WTC11 (cell line): ENCODE measurements around the gene SLC44A5.
A peak's percentile ranks its signal among the peaks of the same experiment; 100 is the strongest.

ENCODE experiments used
- ETV6 ChIP-seq: sonication (generic); formaldehyde crosslinking; IDR thresholded peaks from 2 replicates; pipeline ENCODE4 v1.8.1; 2022; ENCODE audit warnings: mild to moderate bottlenecking, missing genetic modification reagents
- IRF2 ChIP-seq: sonication (generic); formaldehyde crosslinking; IDR thresholded peaks from 2 replicates; pipeline ENCODE4 v1.8.0; 2022; ENCODE audit warnings: low read depth, missing genetic modification reagents, borderline replicate concordance
- NFE2L1 ChIP-seq: sonication (generic); formaldehyde crosslinking; IDR thresholded peaks from 2 replicates; pipeline ENCODE4 v1.8.1; 2023; ENCODE audit warnings: missing genetic modification reagents
- NFYB ChIP-seq: sonication (generic); formaldehyde crosslinking; conservative IDR thresholded peaks from 2 replicates; pipeline ENCODE4 v1.8.0; 2022; ENCODE audit warnings: low read depth, missing genetic modification reagents
- SP1 ChIP-seq: sonication (generic); formaldehyde crosslinking; conservative IDR thresholded peaks from 2 replicates; pipeline ENCODE4 v1.8.1; 2022; ENCODE audit warnings: missing genetic modification reagents
- TEAD4 ChIP-seq: sonication (generic); formaldehyde crosslinking; IDR thresholded peaks from 2 replicates; pipeline ENCODE4 v1.8.0; 2022; ENCODE audit warnings: mild to moderate bottlenecking, missing genetic modification reagents
- ZNF396 ChIP-seq: fragments of 250-450 bp; sonication (Bioruptor Pico); IDR thresholded peaks from 2 replicates; pipeline ENCODE4 v1.8.0; 2021; ENCODE audit warnings: mild to moderate bottlenecking, moderate library complexity, borderline replicate concordance
- TF ChIP-seq, protein P1 (sequence below): fragments of 200-600 bp; IDR thresholded peaks from 2 replicates; pipeline ENCODE4 v1.8.0; 2022; ENCODE audit warnings: antibody characterized with exemption
- TF ChIP-seq, protein P2 (sequence below): sonication (generic); formaldehyde crosslinking; IDR thresholded peaks from 2 replicates; pipeline ENCODE4 v1.8.0; 2022; ENCODE audit warnings: missing genetic modification reagents
- TF ChIP-seq, protein P3 (sequence below): sonication (generic); formaldehyde crosslinking; IDR thresholded peaks from 2 replicates; pipeline ENCODE4 v1.8.1; 2023; ENCODE audit warnings: mild to moderate bottlenecking, missing genetic modification reagents, moderate library complexity
- TF ChIP-seq, protein P4 (sequence below): sonication (generic); formaldehyde crosslinking; IDR thresholded peaks from 2 replicates; pipeline ENCODE4 v1.8.0; 2022; ENCODE audit warnings: mild to moderate bottlenecking, missing genetic modification reagents
- TF ChIP-seq, protein P5 (sequence below): sonication (generic); formaldehyde crosslinking; IDR thresholded peaks from 2 replicates; pipeline ENCODE4 v1.8.1; 2022; ENCODE audit warnings: mild to moderate bottlenecking, moderate library complexity, missing genetic modification reagents
- TF ChIP-seq, protein P6 (sequence below): sonication (generic); formaldehyde crosslinking; IDR thresholded peaks from 2 replicates; pipeline ENCODE4 v1.8.1; 2022; ENCODE audit warnings: missing genetic modification reagents, borderline replicate concordance
- TF ChIP-seq, protein P7 (sequence below): sonication (generic); formaldehyde crosslinking; IDR thresholded peaks from 2 replicates; pipeline ENCODE4 v1.8.1; 2023; ENCODE audit warnings: mild to moderate bottlenecking, moderate library complexity, missing genetic modification reagents

DNA sequence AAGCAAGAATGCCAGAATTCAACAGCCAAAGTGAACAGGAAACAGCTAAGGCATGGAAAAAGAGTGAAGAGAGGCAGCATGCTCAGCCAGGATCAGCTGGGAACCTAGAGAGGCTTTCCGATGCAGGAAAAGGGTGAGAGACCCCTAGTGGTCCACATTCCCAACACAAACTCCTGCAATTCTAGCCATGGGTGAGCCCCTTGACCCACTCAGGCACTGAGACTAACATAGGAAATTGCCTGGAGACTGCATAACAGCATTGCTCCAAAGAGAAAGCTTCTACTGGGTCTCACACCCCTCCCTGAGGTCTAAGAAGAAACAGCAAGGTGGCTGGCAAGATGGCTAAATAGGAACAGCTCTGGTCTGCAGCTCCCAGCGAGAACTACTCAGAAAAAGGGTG is 353.5 kb downstream of the SLC44A5 start:
- TF ChIP-seq, protein P1, sequence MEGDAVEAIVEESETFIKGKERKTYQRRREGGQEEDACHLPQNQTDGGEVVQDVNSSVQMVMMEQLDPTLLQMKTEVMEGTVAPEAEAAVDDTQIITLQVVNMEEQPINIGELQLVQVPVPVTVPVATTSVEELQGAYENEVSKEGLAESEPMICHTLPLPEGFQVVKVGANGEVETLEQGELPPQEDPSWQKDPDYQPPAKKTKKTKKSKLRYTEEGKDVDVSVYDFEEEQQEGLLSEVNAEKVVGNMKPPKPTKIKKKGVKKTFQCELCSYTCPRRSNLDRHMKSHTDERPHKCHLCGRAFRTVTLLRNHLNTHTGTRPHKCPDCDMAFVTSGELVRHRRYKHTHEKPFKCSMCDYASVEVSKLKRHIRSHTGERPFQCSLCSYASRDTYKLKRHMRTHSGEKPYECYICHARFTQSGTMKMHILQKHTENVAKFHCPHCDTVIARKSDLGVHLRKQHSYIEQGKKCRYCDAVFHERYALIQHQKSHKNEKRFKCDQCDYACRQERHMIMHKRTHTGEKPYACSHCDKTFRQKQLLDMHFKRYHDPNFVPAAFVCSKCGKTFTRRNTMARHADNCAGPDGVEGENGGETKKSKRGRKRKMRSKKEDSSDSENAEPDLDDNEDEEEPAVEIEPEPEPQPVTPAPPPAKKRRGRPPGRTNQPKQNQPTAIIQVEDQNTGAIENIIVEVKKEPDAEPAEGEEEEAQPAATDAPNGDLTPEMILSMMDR, result peak; percentile 29; the same call in 1 of the 2 replicates
- TF ChIP-seq, protein P2, sequence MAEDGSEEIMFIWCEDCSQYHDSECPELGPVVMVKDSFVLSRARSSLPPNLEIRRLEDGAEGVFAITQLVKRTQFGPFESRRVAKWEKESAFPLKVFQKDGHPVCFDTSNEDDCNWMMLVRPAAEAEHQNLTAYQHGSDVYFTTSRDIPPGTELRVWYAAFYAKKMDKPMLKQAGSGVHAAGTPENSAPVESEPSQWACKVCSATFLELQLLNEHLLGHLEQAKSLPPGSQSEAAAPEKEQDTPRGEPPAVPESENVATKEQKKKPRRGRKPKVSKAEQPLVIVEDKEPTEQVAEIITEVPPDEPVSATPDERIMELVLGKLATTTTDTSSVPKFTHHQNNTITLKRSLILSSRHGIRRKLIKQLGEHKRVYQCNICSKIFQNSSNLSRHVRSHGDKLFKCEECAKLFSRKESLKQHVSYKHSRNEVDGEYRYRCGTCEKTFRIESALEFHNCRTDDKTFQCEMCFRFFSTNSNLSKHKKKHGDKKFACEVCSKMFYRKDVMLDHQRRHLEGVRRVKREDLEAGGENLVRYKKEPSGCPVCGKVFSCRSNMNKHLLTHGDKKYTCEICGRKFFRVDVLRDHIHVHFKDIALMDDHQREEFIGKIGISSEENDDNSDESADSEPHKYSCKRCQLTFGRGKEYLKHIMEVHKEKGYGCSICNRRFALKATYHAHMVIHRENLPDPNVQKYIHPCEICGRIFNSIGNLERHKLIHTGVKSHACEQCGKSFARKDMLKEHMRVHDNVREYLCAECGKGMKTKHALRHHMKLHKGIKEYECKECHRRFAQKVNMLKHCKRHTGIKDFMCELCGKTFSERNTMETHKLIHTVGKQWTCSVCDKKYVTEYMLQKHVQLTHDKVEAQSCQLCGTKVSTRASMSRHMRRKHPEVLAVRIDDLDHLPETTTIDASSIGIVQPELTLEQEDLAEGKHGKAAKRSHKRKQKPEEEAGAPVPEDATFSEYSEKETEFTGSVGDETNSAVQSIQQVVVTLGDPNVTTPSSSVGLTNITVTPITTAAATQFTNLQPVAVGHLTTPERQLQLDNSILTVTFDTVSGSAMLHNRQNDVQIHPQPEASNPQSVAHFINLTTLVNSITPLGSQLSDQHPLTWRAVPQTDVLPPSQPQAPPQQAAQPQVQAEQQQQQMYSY (CRISPR knock-in tag), result no peak
- TF ChIP-seq NFE2L1 (no peak), IRF2 (CRISPR knock-in tag) (no peak), TEAD4 (CRISPR knock-in tag) (no peak), NFYB (CRISPR knock-in tag) (no peak), SP1 (no peak), ETV6 (no peak), ZNF396 (CRISPR knock-in tag) (no peak)
- TF ChIP-seq, protein P3, sequence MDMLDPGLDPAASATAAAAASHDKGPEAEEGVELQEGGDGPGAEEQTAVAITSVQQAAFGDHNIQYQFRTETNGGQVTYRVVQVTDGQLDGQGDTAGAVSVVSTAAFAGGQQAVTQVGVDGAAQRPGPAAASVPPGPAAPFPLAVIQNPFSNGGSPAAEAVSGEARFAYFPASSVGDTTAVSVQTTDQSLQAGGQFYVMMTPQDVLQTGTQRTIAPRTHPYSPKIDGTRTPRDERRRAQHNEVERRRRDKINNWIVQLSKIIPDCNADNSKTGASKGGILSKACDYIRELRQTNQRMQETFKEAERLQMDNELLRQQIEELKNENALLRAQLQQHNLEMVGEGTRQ (CRISPR knock-in tag), result no peak
- TF ChIP-seq, protein P4, sequence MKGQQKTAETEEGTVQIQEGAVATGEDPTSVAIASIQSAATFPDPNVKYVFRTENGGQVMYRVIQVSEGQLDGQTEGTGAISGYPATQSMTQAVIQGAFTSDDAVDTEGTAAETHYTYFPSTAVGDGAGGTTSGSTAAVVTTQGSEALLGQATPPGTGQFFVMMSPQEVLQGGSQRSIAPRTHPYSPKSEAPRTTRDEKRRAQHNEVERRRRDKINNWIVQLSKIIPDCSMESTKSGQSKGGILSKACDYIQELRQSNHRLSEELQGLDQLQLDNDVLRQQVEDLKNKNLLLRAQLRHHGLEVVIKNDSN, result no peak
- TF ChIP-seq, protein P5, sequence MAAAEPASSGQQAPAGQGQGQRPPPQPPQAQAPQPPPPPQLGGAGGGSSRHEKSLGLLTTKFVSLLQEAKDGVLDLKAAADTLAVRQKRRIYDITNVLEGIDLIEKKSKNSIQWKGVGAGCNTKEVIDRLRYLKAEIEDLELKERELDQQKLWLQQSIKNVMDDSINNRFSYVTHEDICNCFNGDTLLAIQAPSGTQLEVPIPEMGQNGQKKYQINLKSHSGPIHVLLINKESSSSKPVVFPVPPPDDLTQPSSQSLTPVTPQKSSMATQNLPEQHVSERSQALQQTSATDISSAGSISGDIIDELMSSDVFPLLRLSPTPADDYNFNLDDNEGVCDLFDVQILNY (CRISPR knock-in tag), result no peak
- TF ChIP-seq, protein P6, sequence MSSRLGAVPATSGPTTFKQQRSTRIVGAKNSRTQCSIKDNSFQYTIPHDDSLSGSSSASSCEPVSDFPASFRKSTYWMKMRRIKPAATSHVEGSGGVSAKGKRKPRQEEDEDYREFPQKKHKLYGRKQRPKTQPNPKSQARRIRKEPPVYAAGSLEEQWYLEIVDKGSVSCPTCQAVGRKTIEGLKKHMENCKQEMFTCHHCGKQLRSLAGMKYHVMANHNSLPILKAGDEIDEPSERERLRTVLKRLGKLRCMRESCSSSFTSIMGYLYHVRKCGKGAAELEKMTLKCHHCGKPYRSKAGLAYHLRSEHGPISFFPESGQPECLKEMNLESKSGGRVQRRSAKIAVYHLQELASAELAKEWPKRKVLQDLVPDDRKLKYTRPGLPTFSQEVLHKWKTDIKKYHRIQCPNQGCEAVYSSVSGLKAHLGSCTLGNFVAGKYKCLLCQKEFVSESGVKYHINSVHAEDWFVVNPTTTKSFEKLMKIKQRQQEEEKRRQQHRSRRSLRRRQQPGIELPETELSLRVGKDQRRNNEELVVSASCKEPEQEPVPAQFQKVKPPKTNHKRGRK (CRISPR knock-in tag), result no peak
- TF ChIP-seq, protein P7, sequence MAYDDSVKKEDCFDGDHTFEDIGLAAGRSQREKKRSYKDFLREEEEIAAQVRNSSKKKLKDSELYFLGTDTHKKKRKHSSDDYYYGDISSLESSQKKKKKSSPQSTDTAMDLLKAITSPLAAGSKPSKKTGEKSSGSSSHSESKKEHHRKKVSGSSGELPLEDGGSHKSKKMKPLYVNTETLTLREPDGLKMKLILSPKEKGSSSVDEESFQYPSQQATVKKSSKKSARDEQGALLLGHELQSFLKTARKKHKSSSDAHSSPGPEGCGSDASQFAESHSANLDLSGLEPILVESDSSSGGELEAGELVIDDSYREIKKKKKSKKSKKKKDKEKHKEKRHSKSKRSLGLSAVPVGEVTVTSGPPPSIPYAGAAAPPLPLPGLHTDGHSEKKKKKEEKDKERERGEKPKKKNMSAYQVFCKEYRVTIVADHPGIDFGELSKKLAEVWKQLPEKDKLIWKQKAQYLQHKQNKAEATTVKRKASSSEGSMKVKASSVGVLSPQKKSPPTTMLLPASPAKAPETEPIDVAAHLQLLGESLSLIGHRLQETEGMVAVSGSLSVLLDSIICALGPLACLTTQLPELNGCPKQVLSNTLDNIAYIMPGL (CRISPR knock-in tag), result no peak
